Ishikawa (cell line): ENCODE results near the gene GSX1.

Source experiments
- CEBPB ChIP-seq: IDR thresholded peaks from 2 replicates; pipeline ENCODE4 v1.6.1; 2012
- CREB1 ChIP-seq: IDR thresholded peaks from 2 replicates; pipeline ENCODE4 v1.6.1; 2012; ENCODE audit warnings: low read depth
- EGR1 ChIP-seq: IDR thresholded peaks from 2 replicates; pipeline ENCODE4 v1.6.1; 2012
- EP300 ChIP-seq: IDR thresholded peaks from 2 replicates; pipeline ENCODE4 v1.6.1; 2012; ENCODE audit warnings: borderline replicate concordance
- FOXM1 ChIP-seq: IDR thresholded peaks from 2 replicates; pipeline ENCODE4 v1.6.1; 2012; ENCODE audit warnings: low read depth, borderline replicate concordance
- NFIC ChIP-seq: IDR thresholded peaks from 2 replicates; pipeline ENCODE4 v1.6.1; 2012
- RAD21 ChIP-seq: IDR thresholded peaks from 2 replicates; pipeline ENCODE4 v1.6.1; 2012; ENCODE audit warnings: low read depth
- TAF1 ChIP-seq: IDR thresholded peaks from 2 replicates; pipeline ENCODE4 v1.6.1; 2012; ENCODE audit warnings: low read depth, mild to moderate bottlenecking
- TCF12 ChIP-seq: IDR thresholded peaks from 2 replicates; pipeline ENCODE4 v1.6.1; 2012; ENCODE audit warnings: low read depth
- TEAD4 ChIP-seq: IDR thresholded peaks from 2 replicates; pipeline ENCODE4 v1.6.1; 2012
- YY1 ChIP-seq: IDR thresholded peaks from 2 replicates; pipeline ENCODE4 v1.6.1; 2012; ENCODE audit warnings: low read depth
- ZBTB7A ChIP-seq: IDR thresholded peaks from 2 replicates; pipeline ENCODE4 v1.6.1; 2012; ENCODE audit warnings: low read depth
- TF ChIP-seq, protein P1 (sequence below): IDR thresholded peaks from 2 replicates; pipeline ENCODE4 v1.6.1; 2012
- TF ChIP-seq, protein P2 (sequence below): IDR thresholded peaks from 2 replicates; pipeline ENCODE4 v1.6.1; 2012
- TF ChIP-seq, protein P3 (sequence below): IDR thresholded peaks from 2 replicates; pipeline ENCODE4 v1.6.1; 2012; ENCODE audit warnings: low read depth, mild to moderate bottlenecking

Gene GSX1

DNA sequence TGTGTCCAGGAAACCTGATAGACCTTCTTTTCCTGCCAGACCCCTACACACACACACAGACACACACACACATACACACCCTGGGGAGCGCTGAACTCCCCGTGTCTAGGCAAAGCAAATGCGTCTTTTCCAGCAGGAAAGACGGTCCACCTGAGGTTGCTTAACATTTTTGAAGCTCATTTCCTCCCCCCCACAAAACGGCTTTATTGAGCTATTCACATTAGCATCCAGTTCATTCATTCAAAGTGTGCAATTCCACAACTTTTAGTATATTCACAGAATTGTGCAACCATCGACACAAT is 3.4 kb downstream of the GSX1 start:
- TF ChIP-seq TEAD4: no peak
- TF ChIP-seq CREB1: no peak
- TF ChIP-seq TCF12: no peak
- no peak for TF ChIP-seq EGR1
- no peak for TF ChIP-seq CEBPB
- no peak for TF ChIP-seq YY1
- TF ChIP-seq RAD21: no peak
- TF ChIP-seq, protein P1, sequence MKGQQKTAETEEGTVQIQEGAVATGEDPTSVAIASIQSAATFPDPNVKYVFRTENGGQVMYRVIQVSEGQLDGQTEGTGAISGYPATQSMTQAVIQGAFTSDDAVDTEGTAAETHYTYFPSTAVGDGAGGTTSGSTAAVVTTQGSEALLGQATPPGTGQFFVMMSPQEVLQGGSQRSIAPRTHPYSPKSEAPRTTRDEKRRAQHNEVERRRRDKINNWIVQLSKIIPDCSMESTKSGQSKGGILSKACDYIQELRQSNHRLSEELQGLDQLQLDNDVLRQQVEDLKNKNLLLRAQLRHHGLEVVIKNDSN: no peak
- TF ChIP-seq, protein P2, sequence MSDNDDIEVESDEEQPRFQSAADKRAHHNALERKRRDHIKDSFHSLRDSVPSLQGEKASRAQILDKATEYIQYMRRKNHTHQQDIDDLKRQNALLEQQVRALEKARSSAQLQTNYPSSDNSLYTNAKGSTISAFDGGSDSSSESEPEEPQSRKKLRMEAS: no peak
- no peak for TF ChIP-seq EP300
- TF ChIP-seq, protein P3, sequence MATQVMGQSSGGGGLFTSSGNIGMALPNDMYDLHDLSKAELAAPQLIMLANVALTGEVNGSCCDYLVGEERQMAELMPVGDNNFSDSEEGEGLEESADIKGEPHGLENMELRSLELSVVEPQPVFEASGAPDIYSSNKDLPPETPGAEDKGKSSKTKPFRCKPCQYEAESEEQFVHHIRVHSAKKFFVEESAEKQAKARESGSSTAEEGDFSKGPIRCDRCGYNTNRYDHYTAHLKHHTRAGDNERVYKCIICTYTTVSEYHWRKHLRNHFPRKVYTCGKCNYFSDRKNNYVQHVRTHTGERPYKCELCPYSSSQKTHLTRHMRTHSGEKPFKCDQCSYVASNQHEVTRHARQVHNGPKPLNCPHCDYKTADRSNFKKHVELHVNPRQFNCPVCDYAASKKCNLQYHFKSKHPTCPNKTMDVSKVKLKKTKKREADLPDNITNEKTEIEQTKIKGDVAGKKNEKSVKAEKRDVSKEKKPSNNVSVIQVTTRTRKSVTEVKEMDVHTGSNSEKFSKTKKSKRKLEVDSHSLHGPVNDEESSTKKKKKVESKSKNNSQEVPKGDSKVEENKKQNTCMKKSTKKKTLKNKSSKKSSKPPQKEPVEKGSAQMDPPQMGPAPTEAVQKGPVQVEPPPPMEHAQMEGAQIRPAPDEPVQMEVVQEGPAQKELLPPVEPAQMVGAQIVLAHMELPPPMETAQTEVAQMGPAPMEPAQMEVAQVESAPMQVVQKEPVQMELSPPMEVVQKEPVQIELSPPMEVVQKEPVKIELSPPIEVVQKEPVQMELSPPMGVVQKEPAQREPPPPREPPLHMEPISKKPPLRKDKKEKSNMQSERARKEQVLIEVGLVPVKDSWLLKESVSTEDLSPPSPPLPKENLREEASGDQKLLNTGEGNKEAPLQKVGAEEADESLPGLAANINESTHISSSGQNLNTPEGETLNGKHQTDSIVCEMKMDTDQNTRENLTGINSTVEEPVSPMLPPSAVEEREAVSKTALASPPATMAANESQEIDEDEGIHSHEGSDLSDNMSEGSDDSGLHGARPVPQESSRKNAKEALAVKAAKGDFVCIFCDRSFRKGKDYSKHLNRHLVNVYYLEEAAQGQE: no peak
- no peak for TF ChIP-seq TAF1
- TF ChIP-seq FOXM1: no peak
- TF ChIP-seq ZBTB7A: no peak

DNA sequence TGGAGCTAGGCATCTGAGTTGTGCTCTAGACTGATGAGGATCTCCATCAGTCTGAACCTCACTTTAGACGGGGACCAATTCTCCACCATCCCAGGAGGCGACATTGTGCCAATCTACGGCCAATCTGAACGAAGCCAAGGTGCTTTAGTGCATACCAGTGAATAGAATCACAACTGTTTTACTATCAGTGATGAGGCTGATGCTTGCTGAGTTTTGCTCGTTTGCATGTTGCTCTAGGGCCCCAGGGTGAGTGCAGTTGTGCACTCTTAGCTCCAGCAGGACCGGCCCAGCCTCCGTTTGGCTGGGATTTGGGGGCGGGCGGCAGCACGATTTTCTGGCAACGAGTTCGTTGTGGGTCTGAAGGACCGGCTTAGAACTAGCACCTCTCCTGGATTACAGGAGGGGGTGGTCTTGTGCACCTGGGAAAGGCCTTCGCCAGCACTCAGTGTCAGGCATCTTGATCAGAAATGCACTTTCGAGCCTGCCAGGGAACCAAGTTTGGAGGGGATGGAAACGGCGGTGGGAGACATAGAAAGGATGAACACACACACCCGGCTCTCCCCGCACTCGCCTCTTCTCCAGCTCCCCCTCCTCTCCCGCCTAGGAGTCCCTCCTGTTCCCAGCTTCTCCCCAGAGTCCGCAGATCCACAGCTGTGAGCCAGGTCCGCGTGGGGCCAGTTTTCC is 4.4 kb downstream of the GSX1 start:
- no peak for TF ChIP-seq ZBTB7A

DNA sequence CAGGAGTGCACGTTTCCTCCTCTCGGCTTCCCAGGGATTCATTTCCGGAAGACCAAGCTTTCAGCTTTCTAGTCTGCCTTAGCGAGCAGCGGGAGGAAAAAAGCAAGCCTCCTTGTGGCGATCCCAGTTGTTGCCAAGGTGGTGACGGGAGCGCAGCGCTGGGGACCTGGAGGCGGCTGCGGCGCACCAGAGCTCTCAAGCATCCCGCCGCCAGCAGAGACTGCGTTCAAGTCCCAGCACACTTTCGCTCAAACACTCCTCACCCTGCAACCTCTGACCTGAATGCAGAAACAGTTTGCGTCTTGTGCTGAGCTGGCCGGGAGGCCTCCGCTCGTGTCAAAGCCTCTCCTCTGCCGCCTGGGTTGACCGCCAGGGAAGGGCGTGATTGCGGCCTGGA is 4.9 kb downstream of the GSX1 start:
- no peak for TF ChIP-seq TCF12
- TF ChIP-seq TEAD4: no peak
- no peak for TF ChIP-seq FOXM1
- TF ChIP-seq, protein P1: no peak
- TF ChIP-seq ZBTB7A: no peak
- no peak for TF ChIP-seq CREB1
- no peak for TF ChIP-seq RAD21
- no peak for TF ChIP-seq NFIC
- TF ChIP-seq YY1: no peak
- TF ChIP-seq CEBPB: no peak
- no peak for TF ChIP-seq EGR1
- TF ChIP-seq EP300: no peak
- TF ChIP-seq, protein P2: no peak
- no peak for TF ChIP-seq TAF1
- TF ChIP-seq, protein P3: no peak

DNA sequence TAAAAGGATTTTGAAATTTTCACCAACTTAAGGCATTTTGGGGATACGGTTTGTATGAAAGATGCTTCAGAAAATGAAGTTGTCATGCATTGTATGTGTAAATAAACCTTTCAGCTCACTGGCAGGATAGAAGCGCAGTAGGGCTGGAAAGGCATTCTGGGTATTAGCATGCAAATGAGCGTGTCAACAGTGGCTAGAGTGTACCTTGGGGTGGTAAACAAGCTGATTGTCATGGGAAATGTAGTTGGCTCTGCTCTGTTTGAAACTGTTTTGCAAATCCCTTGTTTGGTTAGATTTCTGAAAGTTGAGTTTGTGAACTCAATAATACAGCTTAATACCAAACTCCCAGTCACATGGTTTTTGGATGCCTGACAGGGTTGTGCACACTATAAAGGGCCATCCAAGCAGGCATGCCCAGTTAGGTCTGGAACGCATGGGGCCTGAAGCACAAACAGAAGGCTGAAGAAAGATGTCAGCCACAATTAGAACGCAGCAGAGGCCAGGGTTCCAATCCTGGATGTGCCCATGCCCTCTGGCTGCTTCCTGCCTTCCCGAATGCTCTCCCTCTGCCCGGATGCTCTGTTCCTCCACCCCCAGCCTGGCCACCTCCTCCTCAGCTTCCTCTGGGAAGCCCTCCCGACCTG is 14.6 kb downstream of the GSX1 start:
- TF ChIP-seq ZBTB7A (no peak), YY1 (no peak), EGR1 (no peak), TCF12 (no peak), TEAD4 (no peak), CEBPB (no peak), FOXM1 (no peak), RAD21 (no peak)
- TF ChIP-seq, protein P3: no peak
- TF ChIP-seq, protein P1: no peak
